Ureter (tissue), 1 donor: ENCODE data around the gene AGPS. TPM values are rescaled to one million over a fixed set of nuclear protein-coding genes. Genes with fewer than 3 reads are reported as not detected.

Experiments
- DNase-seq: peaks from one replicate; pipeline ENCODE4 v3.0.0-alpha.2; 2020; ENCODE audit warnings: low spot score
- total RNA-seq: library from RNA; stranded (reverse); gene quantifications from one replicate; pipeline ENCODE4 v1.2.4, GENCODE V29; 2023
- donor health status: DM: yes; HTN: yes; CAD: no.

AGPS gene
- total RNA-seq, 1 donor from 2014 or later, result 38.7 TPM

- no peak for DNase-seq
Measured at GRCh38 chr2:177528351-177528933, 135.9 kb downstream of the AGPS start.

- DNase-seq, result no peak
Measured at GRCh38 chr2:177529166-177529565, 136.6 kb downstream of the AGPS start.

- no peak for DNase-seq
Measured at GRCh38 chr2:177530561-177530960, 138.0 kb downstream of the AGPS start.

- no peak for DNase-seq
Measured at GRCh38 chr2:177531706-177532105, 139.1 kb downstream of the AGPS start.

GRCh38 chr2:177532567-177532966, 140.0 kb downstream of the AGPS start:
- DNase-seq, result no peak

GRCh38 chr2:177533253-177533652, 140.7 kb downstream of the AGPS start:
- no peak for DNase-seq

GRCh38 chr2:177535000-177535399, 142.4 kb downstream of the AGPS start:
- no peak for DNase-seq

- no peak for DNase-seq
Measured at GRCh38 chr2:177535958-177536504, 143.5 kb downstream of the AGPS start.

- no peak for DNase-seq
Measured at GRCh38 chr2:177537213-177537612, 144.6 kb downstream of the AGPS start.

- DNase-seq, result no peak
Measured at GRCh38 chr2:177537636-177538035, 145.1 kb downstream of the AGPS start.

GRCh38 chr2:177538323-177538722, 145.8 kb downstream of the AGPS start:
- DNase-seq, result no peak

GRCh38 chr2:177540283-177540682, 147.7 kb downstream of the AGPS start:
- DNase-seq, result no peak

GRCh38 chr2:177541258-177541991, 148.9 kb downstream of the AGPS start:
- no peak for DNase-seq

- no peak for DNase-seq
Measured at GRCh38 chr2:177542396-177542795, 149.8 kb downstream of the AGPS start.

- no peak for DNase-seq
Measured at GRCh38 chr2:177543007-177543760, 150.6 kb downstream of the AGPS start.

GRCh38 chr2:177545143-177545542, 152.6 kb downstream of the AGPS start:
- DNase-seq, result no peak

- DNase-seq, result no peak
Measured at GRCh38 chr2:177545981-177546585, 153.5 kb downstream of the AGPS start.

- no peak for DNase-seq
Measured at GRCh38 chr2:177547122-177547521, 154.5 kb downstream of the AGPS start.

GRCh38 chr2:177547772-177548171, 155.2 kb downstream of the AGPS start:
- no peak for DNase-seq

GRCh38 chr2:177548636-177549035, 156.1 kb downstream of the AGPS start:
- DNase-seq, result no peak

- no peak for DNase-seq
Measured at GRCh38 chr2:177549171-177549570, 156.6 kb downstream of the AGPS start.
